GM12873 (cell line): ENCODE measurements around the gene SYF2.
A peak's percentile ranks its signal among the peaks of the same experiment; 100 is the strongest.

ENCODE experiments used
- CTCF ChIP-seq: IDR thresholded peaks from 2 replicates; pipeline ENCODE4 v1.5.1; 2012; ENCODE audit warnings: low read depth, mild to moderate bottlenecking, moderate library complexity, low read length, control low read depth; ENCODE audit not compliant: insufficient read depth; ENCODE audit errors: missing control alignments

The SYF2 gene

DNA sequence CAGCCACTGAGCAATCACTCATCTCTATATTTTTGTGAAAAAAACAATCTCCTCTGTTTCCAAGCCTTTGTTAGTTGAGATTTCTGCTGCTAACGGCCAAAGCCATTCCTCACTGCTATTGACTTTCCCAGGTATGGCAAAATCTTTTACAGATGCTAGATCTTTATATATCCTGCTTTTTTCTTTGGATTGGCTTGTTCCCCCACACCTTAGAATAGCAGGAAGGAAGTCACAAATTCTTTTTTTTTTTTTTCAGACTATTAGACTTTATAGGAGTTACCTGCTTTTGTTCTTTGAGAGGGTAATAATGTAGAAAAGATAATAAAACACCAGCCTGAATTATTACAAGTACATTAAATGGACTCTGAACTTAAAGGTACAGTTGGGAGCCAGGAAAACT, 24.2 kb downstream of the SYF2 start:
- no peak for TF ChIP-seq CTCF

- TF ChIP-seq CTCF, result no peak
Measured at GRCh38 chr1:25206201-25206600, 26.1 kb downstream of the SYF2 start.

DNA sequence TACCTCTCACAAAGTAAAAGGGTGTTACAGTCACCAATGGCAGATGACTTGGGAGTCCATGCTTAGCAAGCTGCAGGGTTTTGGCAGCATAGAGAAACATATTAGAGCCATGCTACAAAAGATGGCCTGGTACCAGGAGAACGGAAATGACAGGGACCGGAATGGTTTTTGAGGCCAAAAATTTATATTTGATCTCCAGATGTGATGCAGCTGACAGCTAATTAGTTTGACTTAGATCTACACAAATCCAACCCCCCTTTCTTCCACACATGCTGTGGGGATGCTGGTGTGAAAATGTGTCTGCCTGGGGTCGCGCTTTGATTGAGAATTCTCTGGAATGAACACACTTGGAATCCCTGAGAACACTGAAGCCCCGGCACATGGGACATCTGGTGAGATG, 26.5 kb downstream of the SYF2 start:
- no peak for TF ChIP-seq CTCF

GRCh38 chr1:25204797-25205480, 27.4 kb downstream of the SYF2 start:
- peak; percentile 60 for TF ChIP-seq CTCF

GRCh38 chr1:25201006-25201405, 31.3 kb downstream of the SYF2 start:
- no peak for TF ChIP-seq CTCF

GRCh38 chr1:25199819-25200620, 32.3 kb downstream of the SYF2 start:
- no peak for TF ChIP-seq CTCF

- peak; percentile 47 for TF ChIP-seq CTCF
Measured at GRCh38 chr1:25198663-25199252, 33.5 kb downstream of the SYF2 start.
